Right ventricle myocardium inferior (tissue), 1 donor: ENCODE data around the gene ZBTB18. TPM values are rescaled to one million over a fixed set of nuclear protein-coding genes. Genes with fewer than 3 reads are reported as not detected.

ENCODE experiments used
- ATAC-seq: fragments of 200-7000 bp; cut with Tn5 transposase; one replicate; pipeline ENCODE4 v1.9.1; 2020; ENCODE audit warnings: mild to moderate bottlenecking, moderate library complexity
- DNase-seq: peaks from one replicate; pipeline ENCODE4 v3.0.0; 2021; ENCODE audit errors: missing footprints
- intact Hi-C: fragments of 100-400 bp; cut with DNase I; formaldehyde crosslinking; loops from one replicate; pipeline ENCODE4 v1.11.0; 2022
- total RNA-seq: library from RNA; stranded (reverse); fragmentation: NEBNext Ultra II Directional; extraction: Animal tissue kit (Norgen Biotek cat#: 25700); gene quantifications from one replicate; pipeline ENCODE4 v1.2.1, GENCODE V29; 2021
- donor health status: DM: no; HTN: yes; CAD: no; lungs with severe emphysema.

ZBTB18 gene
- total RNA-seq, 1 donor from 2014 or later: 31.0 TPM

- intact Hi-C loops: no loop called here
- no peak for DNase-seq
- ATAC-seq: no peak
Observed at GRCh38 chr1:244097523-244098405, 46.7 kb downstream of the ZBTB18 start.

GRCh38 chr1:244099258-244099930, 48.3 kb downstream of the ZBTB18 start:
- intact Hi-C loops: no loop called here
- DNase-seq (no peak), ATAC-seq (no peak)

DNA sequence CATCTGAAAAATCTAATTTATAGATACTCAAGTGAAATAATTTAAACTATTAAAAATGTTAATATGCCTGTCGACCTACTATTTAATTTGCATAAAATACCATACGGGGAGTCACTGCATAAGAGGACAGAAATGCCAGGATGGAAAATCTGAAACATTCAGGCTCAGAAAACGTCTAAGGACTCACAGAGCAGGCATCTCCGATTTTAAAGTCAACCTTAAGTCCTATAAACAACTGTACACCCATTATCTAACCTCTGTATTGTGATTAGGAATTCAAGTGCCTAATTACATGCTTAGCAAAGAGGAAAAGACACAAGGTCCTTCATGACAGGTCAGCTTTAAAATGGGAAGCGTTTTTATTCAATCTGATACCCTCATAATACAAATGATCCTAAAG, 49.2 kb downstream of the ZBTB18 start:
- ATAC-seq (no peak), DNase-seq (no peak)
- intact Hi-C loops: no loop called here

GRCh38 chr1:244100704-244101453, 49.8 kb downstream of the ZBTB18 start:
- intact Hi-C loops: no loop called here
- ATAC-seq: no peak

GRCh38 chr1:244102046-244102445, 51.0 kb downstream of the ZBTB18 start:
- ATAC-seq (no peak), DNase-seq (no peak)
- intact Hi-C loops: no loop called here

More at GRCh38 chr1:244100704-244101453, 49.8 kb downstream of the ZBTB18 start:
- DNase-seq: no peak

DNA sequence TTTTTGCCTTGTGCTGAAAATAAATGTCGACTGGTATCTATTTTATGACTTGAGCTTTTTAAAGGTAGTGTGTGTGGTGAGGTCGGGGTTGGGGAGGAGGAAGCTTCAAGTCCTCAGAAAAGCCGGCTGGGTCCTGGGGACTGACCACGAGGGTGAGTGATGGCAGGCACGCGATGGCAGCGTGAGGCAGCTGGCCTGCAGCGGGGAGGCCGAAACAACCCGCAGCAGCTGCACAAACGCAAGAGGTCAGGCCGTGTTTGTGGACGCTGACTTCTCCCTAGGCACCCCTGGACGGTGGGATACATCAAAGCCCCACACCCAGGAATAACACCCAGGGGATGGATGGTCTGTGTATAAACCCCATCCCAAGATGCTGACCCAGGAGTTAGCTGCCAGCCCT, 51.4 kb downstream of the ZBTB18 start:
- intact Hi-C loops: no loop called here
- DNase-seq (no peak), ATAC-seq (no peak)

GRCh38 chr1:244104309-244105060, 53.4 kb downstream of the ZBTB18 start:
- DNase-seq: no peak
- ATAC-seq: no peak
- intact Hi-C loops: no loop called here

- ATAC-seq: no peak
- intact Hi-C loops: no loop called here
- no peak for DNase-seq
Observed at GRCh38 chr1:244106176-244106575, 55.1 kb downstream of the ZBTB18 start.

Other genes with a start within 250 kb of the ZBTB18 start
- 19.1 TPM for gene AKT3, start 201.0 kb upstream of the ZBTB18 start, total RNA-seq